ENCODE measurements around the gene POLG.

The POLG gene

DNA sequence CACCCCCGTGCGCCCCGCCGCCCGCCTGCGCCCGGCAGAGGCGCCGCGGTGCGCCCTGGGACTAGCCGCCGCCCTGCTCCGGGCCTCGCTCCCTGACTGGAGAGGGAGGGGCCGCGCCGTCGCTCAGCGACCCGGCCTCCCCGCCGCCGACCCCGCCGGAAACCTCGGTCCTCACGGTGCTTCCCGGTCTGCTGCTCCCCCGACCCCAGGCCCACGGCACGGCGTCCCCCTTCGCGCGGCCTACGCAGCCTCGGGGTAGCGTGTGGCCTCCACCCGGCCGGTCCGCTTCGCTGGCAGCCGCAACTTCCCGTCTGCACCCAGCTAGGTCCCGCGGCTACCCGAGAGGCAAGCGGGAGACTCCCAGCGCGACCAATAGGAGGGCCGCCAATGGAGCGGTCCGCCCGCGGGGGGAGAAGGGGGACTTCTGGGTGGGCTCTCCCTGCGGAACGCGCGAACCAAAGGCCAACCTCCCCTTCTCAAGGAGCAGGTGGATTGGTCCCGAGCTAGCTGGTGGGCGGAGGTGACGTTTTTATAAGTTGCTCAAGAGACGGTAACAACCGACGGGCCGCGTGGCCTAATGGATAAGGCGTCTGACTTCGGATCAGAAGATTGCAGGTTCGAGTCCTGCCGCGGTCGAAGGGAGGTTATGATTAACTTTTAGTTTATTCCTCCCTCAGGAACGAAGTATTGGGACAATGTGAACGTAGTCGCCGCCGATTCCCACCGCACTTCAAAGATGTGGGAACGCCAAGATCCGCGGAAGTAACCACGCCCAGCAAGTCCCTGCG is at the start of gene POLG:
POLG (minus strand) TSS at position 315 of the 788 bp plus-strand sequence. CDS start 1,070 bp downstream, outside the sequence.
- DNase-seq, result peak; percentile 99

DNA sequence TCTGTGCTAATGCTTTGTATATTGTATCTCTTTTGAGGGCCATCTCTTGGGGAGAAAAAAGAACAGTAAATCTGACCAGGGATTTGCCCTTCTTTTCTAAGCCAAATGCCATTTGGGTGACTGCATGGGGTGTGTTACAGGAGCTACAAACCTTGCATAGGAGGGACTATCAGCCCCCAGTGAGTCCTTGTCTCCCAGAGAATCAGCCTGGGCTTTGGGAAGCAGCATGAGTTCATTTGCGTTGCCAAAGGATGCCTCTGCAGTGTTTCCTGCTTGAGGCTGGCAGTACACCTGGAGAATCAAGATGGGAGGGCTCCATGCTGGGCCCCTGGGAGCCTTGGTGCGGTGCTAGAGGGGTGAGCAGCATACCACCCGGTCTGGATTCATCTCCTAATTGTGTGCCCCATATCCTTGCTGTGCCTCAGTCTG is 49.6 kb upstream of the POLG start:
- DNase-seq, result no peak

DNA sequence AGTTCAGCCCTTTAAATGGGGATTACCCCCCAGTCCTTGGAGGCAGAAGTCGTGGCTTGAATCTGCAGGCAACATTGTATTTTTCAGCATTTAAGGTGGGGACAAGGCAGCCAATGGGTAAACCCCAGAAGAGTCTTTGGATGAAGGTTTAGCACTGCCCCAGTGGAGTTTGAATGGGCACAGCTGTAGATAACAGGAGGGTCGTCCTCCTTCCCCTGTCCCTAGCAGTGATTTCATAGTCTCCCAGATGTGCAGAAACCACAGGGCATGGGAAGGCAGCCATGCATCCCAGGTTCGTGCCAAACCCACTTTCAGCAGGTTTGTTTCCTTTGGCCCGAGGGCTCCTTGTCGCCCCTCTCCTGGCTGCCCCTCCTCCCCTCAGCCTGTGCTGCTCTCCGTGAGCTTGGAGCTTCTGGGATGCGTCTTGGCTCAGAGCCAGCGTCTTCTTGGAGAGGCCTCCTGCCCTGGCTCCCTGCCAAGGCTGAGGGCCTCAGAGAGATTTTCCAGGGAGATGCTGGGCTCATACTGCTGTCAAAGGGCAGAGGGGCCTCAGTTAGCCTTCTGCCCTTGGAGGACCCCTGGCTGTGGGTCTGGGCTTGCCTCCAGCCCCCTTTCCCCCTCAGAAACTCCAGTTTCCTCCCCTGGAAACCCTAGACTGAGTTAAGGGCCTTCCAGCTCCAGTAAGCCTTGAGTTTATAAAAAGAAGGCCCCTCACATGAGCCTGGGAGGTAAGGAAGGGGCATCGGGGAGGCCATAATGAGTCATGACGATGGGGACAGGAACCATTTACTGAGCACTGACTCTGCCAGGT is 48.9 kb upstream of the POLG start:
- DNase-seq, result no peak

DNA sequence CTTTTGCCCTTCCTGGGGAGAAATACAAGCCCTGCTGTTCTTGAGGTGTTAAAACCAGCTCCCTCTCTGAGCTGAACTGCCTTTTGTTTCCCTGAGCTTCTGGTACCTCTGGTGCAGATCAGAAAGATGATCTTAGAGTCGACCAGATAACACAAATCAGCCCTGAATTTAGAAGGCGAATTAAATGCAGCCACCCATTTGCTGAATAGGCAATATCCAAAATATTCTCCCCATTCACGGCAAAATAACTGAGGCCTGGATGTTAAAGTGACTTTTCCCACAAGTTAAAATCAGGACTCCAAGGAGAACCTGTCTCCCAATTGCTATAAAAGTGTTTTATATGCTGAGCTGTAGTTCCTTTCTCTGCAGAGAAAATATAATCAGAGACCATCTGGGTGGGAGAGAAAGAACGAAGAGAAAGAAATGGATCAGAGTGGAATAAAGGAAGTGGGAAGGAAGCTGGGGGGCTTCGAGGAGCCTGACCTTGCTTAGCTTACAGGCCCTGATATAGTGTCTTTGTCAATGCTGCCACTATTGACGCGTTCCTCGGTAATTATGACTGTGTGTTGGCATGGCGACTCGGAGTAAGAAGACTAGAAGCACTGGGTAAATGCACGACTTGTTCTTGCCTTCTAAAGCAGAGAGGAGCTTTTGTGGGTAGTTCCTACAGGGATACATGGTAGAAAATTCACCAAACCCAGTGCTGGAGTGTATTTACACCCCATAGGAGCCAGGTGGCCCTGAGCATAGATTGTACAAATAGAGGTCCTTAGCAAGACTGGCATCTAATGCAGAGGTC is 47.5 kb upstream of the POLG start:
- DNase-seq, result no peak

DNA sequence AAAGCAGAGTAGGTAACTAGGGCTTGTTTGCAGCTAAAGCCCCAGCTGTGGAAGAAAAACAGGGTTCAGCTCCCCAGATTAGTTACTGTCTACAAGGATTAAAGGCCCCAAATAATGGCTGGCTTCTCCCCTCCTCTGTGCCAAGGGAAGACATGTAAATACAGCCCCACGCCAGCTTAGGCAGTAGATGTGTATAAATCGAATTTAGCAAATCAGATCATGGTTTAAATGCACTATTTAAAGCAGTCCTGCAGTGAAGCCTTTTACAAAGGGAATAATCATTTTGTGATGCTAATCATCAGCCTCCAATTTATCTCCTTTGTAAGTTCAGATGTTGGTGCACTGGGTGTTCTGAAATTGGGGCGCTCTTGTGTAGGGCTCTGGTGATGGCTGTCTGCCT is 46.7 kb upstream of the POLG start:
- DNase-seq, result no peak

DNA sequence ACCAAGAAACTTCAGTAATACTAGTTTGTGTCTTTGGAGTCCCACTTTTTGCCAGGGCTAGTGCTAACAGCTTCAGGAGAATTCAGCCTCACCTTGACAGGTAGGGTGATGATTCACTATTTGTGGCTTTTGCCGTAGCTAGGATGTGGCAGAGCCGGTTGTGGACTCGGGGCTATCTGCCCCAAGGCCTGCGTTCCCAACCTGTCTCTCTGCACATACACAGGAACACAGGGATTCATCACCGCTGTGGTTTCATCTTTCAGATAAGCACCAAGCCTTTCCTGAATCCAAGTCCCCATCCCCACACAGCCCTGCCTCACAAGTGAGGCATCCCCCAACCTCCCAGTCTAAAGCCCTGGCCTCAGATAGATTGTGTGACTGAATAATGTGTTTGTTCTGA is 45.2 kb upstream of the POLG start:
- no peak for DNase-seq

DNA sequence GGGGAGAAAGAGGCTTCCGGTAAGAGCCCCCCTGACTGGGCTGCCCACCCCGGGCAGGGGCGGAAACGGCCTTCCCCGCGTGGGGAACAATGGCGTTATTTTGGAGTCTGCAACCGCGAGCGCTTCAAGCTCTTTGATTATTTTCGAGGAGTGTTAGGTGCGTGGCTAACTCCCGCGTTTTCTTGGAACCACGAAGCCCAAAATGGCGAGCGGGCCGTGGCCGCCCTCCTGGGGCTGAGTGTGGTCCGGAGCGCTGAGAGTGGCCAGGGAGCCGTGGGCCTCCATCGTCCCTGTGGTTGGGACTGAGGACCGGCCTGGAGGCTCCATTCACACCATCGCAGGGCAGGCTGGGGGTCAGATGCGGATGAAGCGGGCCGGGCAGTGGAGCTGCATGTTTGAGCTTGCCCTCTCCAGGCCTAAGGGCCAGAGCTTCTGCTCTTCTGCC is 44.6 kb upstream of the POLG start:
- DNase-seq, result no peak

DNA sequence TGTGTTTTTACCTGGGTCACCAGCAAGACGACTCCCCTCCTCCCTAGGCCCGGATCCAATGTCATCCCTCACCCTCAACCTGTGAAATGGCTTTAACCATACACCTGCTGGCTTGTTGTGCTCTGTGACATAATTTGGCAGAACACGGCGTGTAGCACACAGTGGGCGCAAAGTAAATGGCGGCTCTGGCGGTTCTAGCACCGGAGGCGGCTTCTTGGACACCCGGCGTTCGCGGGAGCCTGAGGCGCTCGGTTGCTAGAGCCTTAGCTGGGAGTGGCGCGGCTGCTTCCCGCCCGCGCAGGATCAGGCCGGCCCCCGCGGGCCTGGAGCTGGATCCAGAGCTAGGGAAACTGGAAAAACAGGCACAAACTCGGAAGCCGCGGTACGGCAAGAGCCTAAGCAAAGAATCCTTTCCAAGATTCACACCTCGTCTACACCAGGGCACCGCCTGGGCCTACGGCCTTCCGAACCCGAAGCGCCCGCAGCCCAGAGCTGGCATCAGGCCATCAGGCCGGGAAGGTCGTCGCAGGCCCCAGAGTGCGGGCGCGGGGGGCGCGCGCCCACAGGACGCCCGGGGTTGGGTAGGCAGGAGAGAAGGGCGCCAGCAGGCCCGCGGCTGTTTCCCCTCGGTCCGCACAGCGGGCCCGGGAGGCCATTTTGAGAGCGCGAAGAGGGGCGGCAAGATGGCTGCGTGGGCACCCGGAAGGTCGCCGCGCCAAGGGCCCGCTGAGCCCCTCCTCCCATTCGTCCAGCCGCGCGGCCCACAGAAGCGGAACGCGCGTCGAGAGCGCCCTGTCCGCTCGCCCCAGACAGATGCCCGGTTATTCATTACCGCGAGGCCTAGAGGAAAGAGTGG is 43.9 kb upstream of the POLG start:
- DNase-seq, result no peak

DNA sequence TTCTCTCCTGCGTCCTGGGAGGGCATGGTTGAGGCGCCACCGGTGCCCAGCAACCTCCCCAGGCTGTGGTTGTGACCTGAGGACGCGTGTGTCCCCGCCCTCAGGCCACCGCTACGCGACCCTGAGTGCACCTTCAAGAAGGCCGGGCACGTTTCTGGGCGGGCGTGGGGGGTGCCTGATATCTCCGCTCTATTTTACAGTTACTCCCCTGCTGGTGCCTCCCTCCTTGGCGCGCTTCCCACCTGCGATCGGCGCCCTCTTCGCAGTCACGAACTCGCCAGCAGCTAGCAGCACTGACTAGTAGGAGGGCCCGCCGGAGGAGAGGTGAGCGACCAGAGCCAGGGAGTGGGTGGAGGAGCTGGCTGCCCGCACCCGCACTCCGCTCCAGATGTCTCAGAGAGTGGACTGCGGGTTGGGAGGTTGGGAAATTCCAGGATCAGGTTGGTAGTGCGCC is 43.2 kb upstream of the POLG start:
- no peak for DNase-seq

DNA sequence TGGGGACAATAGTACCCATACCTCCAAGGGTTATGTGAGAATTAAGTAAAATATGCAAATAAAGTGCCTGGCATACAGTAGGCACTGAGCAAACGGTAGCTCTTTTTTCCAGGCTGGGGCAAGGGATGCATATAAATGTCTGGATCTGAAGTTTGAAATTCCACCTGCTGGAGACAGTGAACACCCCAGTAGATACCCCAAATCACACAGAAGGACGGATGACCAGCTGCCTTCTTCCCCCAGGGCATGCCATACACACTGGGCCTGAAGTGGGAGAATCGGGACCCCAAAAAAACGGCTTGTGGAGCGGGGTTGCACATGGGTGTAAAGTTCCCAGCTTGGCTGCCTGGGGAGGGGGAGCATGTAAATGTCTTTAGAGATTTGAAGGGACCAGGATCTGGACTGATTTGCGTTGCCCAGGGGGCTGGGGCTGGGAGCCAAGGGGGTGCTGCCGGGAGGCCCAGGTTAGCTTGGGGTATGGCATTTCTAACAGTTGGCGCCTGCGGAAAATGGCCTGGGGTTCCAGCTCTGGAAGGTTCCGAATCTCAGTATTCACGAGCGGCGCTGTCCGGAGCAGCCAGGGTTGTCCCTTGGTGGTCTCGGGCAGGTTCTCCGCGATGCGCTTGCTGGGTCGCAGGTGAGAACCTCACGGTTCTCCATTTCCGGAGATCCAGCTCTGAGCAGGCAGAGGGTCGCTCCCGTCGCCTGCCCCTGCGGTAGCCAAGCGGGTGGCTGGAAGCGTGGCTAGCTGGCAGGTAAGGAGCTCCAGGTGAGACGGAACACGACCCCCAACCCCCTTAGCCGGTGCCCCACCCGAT is 42.6 kb upstream of the POLG start:
- DNase-seq, result no peak

DNA sequence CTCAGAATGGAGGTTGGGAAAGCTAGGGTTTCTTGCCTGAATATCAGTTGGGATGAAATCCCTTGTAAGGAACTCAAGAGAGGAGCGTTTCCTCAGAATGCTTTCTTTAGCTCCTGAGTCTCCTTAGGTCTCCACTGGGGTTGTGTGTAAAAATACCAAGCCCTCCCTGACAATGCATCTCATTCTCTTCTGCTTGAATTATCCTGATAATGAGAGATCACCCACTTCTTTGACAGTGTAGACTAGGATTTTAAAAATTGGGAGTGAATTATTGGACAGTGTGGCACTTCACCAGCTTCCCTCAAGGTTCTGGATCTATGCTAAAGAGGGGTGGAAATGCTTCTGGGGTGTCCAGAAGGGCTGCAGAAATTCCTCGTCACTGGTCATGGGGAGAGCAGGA is 41.8 kb upstream of the POLG start:
- DNase-seq, result no peak

DNA sequence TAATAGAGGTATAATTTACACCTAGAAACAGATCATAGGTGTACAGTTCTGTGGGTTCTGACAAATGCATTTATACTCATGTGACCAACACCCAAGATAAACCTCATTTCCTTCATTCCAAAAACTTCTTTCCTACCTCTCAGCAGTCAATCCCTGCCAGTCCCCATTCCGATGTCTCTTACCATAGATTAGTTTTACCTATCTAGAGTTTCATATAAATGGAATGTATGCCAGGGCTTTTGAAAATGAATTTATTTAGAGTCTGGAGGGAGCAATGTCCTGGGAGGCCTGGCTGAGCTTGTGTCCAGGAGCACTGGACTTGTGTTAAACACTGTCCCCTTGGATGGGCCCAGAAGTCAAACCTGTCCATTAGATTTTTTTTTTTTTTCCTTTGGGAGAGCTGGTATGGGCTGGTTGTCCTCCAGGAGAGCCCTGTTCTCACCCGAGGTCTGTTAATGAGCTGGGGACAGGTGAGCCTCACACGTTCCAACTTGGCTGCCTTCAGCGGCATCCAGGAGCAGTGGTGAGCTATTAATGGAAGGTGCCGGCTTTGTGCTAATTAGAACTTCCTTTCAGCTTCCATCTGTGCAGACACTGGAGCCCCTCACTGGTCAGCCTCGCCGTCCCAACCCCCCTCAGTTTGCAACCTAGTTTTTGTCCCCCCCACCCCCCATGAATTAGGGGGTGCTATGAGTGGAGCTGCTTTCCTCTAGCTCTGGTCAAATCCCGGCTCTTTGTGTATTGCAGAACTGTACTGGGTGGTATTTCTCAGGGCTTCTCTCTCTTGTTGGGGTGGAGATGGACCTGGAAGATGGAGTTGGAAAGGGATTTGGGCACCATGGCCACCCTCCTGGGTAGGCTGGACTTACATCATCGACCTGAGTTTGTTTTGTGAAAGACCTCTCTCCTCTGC is 40.7 kb upstream of the POLG start:
- DNase-seq, result no peak

DNA sequence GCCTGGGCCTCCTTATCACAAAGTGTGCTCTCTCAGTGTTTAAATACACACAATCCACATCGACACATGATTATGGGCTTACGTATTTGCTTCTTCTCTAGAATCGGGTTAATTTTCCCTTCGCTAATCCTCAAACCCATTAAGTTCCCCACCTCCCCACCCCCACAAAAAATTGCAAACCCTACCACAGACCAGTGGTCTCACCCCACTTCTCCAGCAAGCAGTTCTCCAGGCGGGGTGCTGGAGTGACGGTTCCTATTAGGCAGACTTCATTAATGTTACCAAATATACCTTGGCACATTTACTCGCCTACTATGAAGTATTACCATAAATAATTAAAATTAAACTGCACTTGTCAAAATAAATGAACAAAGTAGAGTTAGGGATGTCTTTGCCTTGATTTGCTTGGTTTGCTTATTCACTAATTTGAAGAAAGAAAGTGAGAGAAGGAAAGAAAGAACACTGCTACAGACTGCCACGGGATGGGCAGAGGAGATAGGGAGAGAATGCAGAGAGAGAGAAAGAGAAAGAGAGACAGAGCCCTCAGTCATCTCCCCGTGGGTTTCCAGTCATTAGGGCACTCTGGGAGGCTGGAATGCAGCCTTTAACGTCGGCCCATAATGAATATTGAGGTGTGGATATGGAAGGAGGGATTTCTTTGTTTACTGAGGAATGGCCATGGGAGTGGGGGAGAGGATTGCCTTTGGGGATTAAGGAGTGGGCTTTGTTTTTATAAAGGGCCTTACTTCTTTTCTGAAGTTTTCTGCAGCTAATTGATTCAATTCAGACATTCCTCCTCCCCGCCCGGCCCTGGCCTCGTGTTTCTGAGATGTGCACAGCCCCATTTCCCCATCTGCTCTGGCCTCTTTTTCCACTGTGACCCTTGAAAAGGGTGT is 39.7 kb upstream of the POLG start:
- no peak for DNase-seq

DNA sequence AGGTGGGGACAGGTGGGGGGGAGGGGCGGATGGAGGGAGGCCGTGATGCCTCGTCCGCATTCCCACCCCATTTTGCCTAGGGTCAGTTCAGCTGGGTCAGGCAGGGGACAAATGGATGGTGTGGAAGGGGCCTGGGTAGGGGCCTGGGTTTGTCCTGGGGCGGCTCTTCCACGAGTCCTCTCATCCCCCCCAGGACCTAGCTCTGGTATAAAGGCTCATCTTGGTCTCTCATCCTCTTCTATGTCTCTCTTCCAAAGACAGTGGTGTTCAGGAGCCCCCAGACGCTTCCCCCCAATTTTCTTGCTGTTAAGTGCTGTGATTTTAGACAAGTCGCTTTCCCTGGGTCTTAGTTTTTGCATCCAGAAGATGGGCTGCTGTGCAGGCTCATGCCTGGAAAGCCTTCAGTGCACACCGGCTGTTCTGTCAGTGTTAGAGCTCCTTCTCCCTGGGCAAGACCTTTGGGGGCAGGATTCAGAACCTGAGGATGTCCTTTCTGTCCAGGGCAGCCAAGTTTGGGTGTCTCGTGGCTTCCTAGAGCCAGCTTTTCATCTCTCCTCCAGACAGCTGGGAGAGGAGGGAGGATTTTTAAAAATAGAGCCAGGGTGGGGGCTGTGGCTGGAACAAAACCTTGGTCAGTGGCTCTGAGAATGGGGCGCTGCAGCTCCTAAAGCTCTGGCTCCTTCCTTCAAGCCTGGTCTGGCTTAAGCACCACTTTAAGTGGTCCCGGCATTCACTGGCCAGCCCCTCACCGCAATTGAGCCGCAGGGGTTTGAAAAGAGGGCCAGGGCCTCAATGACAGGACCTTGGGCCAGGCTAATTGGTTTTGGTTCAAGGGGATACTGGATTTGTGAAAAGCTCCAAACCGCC is 37.7 kb upstream of the POLG start:
- DNase-seq, result no peak

DNA sequence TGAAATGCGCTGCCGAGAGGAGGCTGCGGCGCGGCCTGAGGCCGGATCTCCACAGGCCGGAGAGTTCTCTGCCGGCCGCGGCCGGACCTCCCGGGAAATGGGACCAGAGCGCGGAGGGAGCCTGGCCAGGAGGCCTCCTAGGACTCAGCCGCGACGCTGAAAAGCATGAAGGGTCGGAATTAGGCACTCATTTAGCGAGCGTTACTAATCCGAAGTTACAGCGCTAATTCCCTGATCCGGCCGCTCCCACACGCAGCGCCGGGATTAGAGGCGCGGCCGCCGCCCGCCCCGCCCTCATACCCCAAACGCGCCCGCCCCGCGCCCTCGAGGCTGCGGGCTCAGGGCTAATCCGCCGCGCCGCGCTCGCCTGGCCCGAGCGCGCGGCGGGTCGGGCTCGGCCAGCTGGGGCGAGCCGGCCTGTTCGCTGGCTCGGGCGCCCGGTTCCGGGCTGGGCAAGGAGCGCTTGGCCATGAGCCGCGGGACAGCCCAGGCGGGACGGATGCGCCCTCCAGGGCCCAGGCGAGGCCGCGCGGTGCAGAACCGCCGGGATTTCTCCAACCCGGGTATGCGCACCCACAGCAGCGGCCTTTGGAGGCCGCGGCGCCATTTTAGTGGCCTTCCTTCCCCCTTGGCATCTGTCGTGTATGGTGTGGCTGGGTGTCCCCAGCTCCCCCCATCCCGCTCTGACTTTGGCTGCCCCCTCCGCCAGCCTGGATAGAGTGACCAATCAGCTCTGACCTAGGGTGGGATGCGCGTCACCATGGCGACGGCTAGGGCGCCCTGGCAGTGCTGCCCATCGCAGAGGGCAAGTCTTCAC is 36.8 kb upstream of the POLG start:
- DNase-seq, result no peak

DNA sequence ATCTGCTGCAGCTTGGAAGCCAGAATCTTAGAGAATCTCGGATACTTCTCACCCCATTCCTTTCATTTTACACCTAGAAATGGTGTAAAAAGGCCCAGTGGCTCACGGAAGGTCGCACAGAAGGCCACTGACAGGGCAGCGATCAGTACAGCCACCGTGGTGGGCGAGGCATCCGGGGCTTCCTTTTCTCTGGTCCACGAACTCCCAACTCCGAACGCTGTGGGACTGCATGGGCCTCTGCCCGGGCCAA is 36.3 kb upstream of the POLG start:
- DNase-seq, result no peak
